Fibroblast of lung (primary cell): ENCODE measurements around the gene ANKMY1. TPM values are rescaled to one million over a fixed set of nuclear protein-coding genes. Genes with fewer than 3 reads are reported as not detected.

ENCODE experiments used
- DNase-seq, 2 donors: peaks; one replicate each; pipeline versions ENCODE4 v3.0.0 to v3.0.0-alpha.2; 2010; ENCODE audit warnings: low read depth in 2 of 2
- H2AFZ ChIP-seq: 2 replicates; pipeline ENCODE4 v1.5.1; 2012; ENCODE audit warnings: low read length, control low read depth, inconsistent platforms
- H3K27ac ChIP-seq: 2 replicates; pipeline ENCODE4 v1.5.1; 2011; ENCODE audit warnings: low read length, control low read depth; ENCODE audit not compliant: insufficient read depth
- H3K27me3 ChIP-seq: 2 replicates; pipeline ENCODE4 v1.5.1; 2011; ENCODE audit warnings: mild to moderate bottlenecking, low read length; ENCODE audit not compliant: control insufficient read depth, insufficient read depth
- H3K36me3 ChIP-seq: 2 replicates; pipeline ENCODE4 v1.5.1; 2011; ENCODE audit warnings: low read length; ENCODE audit not compliant: control insufficient read depth, insufficient read depth
- H3K4me1 ChIP-seq: 2 replicates; pipeline ENCODE4 v1.5.1; 2011; ENCODE audit warnings: low read length; ENCODE audit not compliant: control insufficient read depth, insufficient read depth; ENCODE audit errors: extremely low read depth
- H3K4me2 ChIP-seq: 2 replicates; pipeline ENCODE4 v1.5.1; 2011; ENCODE audit warnings: low read length, control low read depth; ENCODE audit not compliant: insufficient read depth; ENCODE audit errors: extremely low read depth
- H3K4me3 ChIP-seq, 4 experiments: fragments of 200-600 bp in 1 of 4; sonication (generic) in 1 of 4; replicated peaks in 1 of 4; 2 replicates each; pipeline ENCODE4 v1.5.1; 2011 to 2016; ENCODE audit warnings: low read length in 4 of 4, low read depth in 3 of 4, mild to moderate bottlenecking in 3 of 4, control low read depth in 2 of 4, inconsistent platforms in 1 of 4, mixed read lengths in 1 of 4; ENCODE audit not compliant: insufficient read depth in 1 of 4; ENCODE audit errors: control extremely low read depth in 1 of 4
- H3K79me2 ChIP-seq: 2 replicates; pipeline ENCODE4 v1.5.1; 2012; ENCODE audit warnings: mild to moderate bottlenecking, low read length, inconsistent platforms; ENCODE audit not compliant: control insufficient read depth, insufficient read depth
- H3K9ac ChIP-seq: 2 replicates; pipeline ENCODE4 v1.5.1; 2011; ENCODE audit warnings: mild to moderate bottlenecking, low read length, control low read depth; ENCODE audit not compliant: insufficient read depth
- H3K9me3 ChIP-seq: 2 replicates; pipeline ENCODE4 v1.5.1; 2012; ENCODE audit warnings: low read depth, low read length; ENCODE audit not compliant: control insufficient read depth, insufficient read depth
- H4K20me1 ChIP-seq: 2 replicates; pipeline ENCODE4 v1.5.1; 2011; ENCODE audit warnings: low read length; ENCODE audit not compliant: control insufficient read depth, insufficient read depth; ENCODE audit errors: extremely low read depth
- CTCF ChIP-seq, 2 donors: IDR thresholded peaks in 1 of 2; conservative IDR thresholded peaks in 1 of 2; 1 replicate in 1 of 2; 2 replicates in 1 of 2; pipeline ENCODE4 v1.5.1; 2011 to 2012; ENCODE audit warnings: low read length in 2 of 2, control low read depth in 1 of 2, inconsistent platforms in 1 of 2, low read depth in 1 of 2, mild to moderate bottlenecking in 1 of 2
- EZH2 ChIP-seq: IDR thresholded peaks from 2 replicates; pipeline ENCODE4 v1.5.1; 2012; ENCODE audit warnings: low read length, control low read depth, mild to moderate bottlenecking; ENCODE audit errors: missing control alignments
- polyA plus RNA-seq, 2 donors: library from polyadenylated mRNA; depleted of rRNA in 1 of 2; stranded (reverse) in 1 of 2; unstranded in 1 of 2; fragments of >200 nt; gene quantifications; 2 replicates each; pipeline ENCODE4 v1.2.1, GENCODE V29; 2011 to 2012; ENCODE audit warnings: missing spikeins in 1 of 2
- total RNA-seq: library from RNA; depleted of rRNA; stranded (reverse); fragments of >200 nt; gene quantifications from 2 replicates; pipeline ENCODE4 v1.2.1, GENCODE V29; 2014

The ANKMY1 gene
- total and polyA plus RNA-seq, 2 donors (not counting 1 experiment from before 2014, with no cell fraction given) = 2.8 to 7.4 TPM

DNA sequence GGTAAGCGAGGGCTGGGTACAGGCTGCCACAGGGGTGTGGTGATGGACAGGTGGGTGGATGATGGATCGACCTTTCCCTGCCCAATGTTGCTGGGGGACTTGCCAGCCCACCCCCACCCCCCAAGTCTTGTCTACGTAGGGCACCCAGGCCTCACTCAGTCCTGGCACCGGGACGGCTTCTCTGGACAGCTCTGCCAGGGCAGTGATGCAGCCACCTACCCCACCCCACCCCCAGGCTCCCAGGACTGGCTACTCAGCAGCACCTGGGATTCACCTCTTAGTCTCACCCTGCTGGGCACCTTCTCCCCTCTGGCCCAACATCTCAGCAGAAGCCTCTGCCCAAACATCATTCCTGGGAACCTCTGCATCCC lies 55.7 kb downstream of the ANKMY1 start:
- Histone ChIP-seq H3K9me3 (no peaks in the 10 kb centered on the region), H3K36me3 (no peaks in the 10 kb centered on the region), H3K27ac (no peak overlapping the region), H3K4me1 (no peaks in the 10 kb centered on the region), H2AFZ (no peak overlapping the region), H3K79me2 (no peaks in the 10 kb centered on the region), H3K27me3 (no peaks in the 10 kb centered on the region), H3K4me2 (no peak overlapping the region), H3K9ac (no peak overlapping the region), H4K20me1 (no peaks in the 10 kb centered on the region), H3K4me3 (no peak overlapping the region)
- no peak for TF ChIP-seq CTCF (conservative IDR thresholded peaks at IDR 0.05 in 1 of 2, IDR thresholded peaks at IDR 0.05 in 1 of 2; ENCODE audit: low read depth in 1 of 2, low read length in 2 of 2)
- TF ChIP-seq EZH2 = no peak
- DNase-seq = no peak

GRCh38 chr2:240501531-240501991 lies 56.2 kb downstream of the ANKMY1 start:
- Histone ChIP-seq H4K20me1 (no peaks in the 10 kb centered on the region), H3K36me3 (no peaks in the 10 kb centered on the region), H3K4me1 (no peaks in the 10 kb centered on the region), H3K79me2 (no peaks in the 10 kb centered on the region), H2AFZ (no peak overlapping the region), H3K27ac (no peak overlapping the region), H3K27me3 (no peaks in the 10 kb centered on the region), H3K4me3 (no peak overlapping the region), H3K4me2 (no peak overlapping the region), H3K9me3 (no peaks in the 10 kb centered on the region), H3K9ac (no peak overlapping the region)
- no peak for DNase-seq
- TF ChIP-seq EZH2 = no peak
- no peak for TF ChIP-seq CTCF (conservative IDR thresholded peaks at IDR 0.05 in 1 of 2, IDR thresholded peaks at IDR 0.05 in 1 of 2; ENCODE audit: low read depth in 1 of 2, low read length in 2 of 2)

GRCh38 chr2:240500561-240501423 lies 57.0 kb downstream of the ANKMY1 start:
- DNase-seq = no peak
- H3K4me2 ChIP-seq = no peak overlapping the region
- no peaks in the 10 kb centered on the region for H3K27me3 ChIP-seq
- H2AFZ ChIP-seq = no peak overlapping the region
- H3K9me3 ChIP-seq = no peaks in the 10 kb centered on the region
- H3K27ac ChIP-seq = no peak overlapping the region
- TF ChIP-seq EZH2 (no peak), CTCF (conservative IDR thresholded peaks at IDR 0.05 in 1 of 2, IDR thresholded peaks at IDR 0.05 in 1 of 2; ENCODE audit: low read depth in 1 of 2, low read length in 2 of 2) (no peak)
- no peaks in the 10 kb centered on the region for H3K4me1 ChIP-seq
- H3K36me3 ChIP-seq = no peaks in the 10 kb centered on the region
- H4K20me1 ChIP-seq = no peaks in the 10 kb centered on the region
- no peaks in the 10 kb centered on the region for H3K79me2 ChIP-seq
- H3K9ac ChIP-seq = no peak overlapping the region
- no peak overlapping the region for H3K4me3 ChIP-seq
